Measurements from ENCODE around the gene QPCT.
"Not testable (repeated sequence)": the region's sequence is repeated elsewhere in the genome, so short reads cannot be mapped to it uniquely, and the experiment has no call there.

Gene QPCT

GRCh38 chr2:37344453-37345361 is at the start of gene QPCT:
Gene QPCT, plus strand, starts transcription at chr2:37344630. Its CDS starts 102 bp downstream, at chr2:37344732.
- no peak for DNase-seq (ENCODE audit: low read depth, low spot score)

GRCh38 chr2:37294858-37295257 is 49.6 kb upstream of the QPCT start:
- not testable (repeated sequence) for DNase-seq (ENCODE audit: low read depth, low spot score)

DNA sequence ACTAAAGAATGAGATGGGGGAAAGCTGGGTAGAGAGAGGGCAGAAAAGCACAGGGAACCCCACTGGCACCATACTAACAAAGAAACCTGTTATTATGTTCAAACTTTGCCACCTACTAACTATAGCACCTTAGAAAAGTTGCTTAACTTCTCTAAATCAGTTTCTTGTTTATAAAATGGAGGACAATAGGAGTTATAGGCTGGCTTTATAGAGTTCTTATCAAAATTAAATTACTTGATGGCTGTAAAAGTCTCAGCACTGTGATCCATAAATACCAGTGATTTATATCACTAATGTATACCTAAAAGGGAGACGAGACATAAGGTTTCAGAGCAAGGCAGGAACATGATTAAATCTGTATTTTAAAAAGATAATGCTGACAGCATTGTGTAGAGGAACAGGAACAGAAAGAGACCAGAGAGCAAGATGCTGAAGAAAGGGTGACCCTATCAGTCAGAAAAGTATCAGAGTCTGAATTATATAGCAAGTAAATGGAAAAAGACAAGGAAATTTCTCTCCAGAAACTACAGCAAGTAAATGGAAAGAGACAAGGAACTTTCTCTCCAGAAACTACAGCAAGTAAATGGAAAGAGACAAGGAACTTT is 48.9 kb upstream of the QPCT start:
- DNase-seq (ENCODE audit: low read depth, low spot score): no peak

GRCh38 chr2:37297632-37298031 is 46.8 kb upstream of the QPCT start:
- DNase-seq (ENCODE audit: low read depth, low spot score): no peak

DNA sequence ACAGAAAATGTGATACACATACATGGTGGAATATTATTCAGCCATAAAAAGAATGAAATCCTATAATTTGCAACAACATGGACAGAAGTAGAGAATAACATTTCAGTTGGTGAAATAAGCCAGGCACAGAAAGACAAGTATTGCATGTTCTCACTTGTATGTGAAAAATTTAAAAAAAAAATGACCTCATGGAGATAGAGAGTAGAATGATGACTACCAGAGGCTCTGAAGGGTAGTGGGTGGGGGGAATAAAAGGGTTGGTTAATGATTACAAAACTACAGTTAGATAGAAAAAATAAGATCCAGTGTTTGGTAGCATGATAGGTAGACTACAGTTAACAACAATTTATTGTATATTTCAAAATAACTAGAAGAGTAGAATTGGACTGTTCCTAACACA is 44.3 kb upstream of the QPCT start:
- DNase-seq (ENCODE audit: low read depth, low spot score): no peak

DNA sequence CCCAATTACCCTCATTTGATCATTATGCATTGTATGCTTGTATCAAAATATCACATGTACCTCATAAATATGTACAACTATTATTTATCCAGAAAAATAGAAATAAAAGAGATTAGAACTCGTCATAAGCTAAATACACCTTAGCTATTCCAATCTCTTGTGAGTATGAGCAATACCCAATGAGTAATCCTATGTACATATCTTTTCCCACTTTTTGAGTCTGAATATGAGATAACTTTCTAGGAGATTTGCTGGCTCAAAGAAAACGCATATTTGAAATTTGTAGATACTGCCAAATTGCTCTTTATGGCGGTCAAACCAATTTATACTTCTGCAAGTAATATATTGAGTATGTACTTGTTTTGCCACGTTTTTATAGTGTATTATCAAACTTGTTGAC is 43.9 kb upstream of the QPCT start:
- DNase-seq (ENCODE audit: low read depth, low spot score): no peak

- no peak for DNase-seq (ENCODE audit: low read depth, low spot score)
Measured at GRCh38 chr2:37301408-37301807, 43.0 kb upstream of the QPCT start.

- DNase-seq (ENCODE audit: low read depth, low spot score): no peak
Measured at GRCh38 chr2:37302701-37303252, 41.7 kb upstream of the QPCT start.

DNA sequence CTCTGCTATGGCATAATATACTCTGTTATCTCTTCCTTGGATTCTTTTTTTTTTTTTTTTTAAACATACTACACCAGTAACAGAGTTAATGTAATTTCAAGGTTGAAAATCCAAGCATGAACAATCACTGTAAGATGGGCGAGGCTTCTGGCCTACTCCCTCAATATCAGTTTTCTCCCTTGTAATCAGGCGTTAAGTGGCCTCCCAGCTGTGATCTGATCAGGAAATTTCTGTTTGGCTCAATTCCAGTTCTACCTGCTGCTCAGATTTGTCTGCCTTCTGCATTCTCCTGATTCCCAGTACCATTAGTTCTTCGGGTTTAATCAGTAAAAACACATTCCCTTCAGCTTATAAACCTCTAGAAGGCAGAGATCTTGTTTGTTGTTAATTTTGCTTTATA is 38.4 kb upstream of the QPCT start:
- no peak for DNase-seq (ENCODE audit: low read depth, low spot score)

DNA sequence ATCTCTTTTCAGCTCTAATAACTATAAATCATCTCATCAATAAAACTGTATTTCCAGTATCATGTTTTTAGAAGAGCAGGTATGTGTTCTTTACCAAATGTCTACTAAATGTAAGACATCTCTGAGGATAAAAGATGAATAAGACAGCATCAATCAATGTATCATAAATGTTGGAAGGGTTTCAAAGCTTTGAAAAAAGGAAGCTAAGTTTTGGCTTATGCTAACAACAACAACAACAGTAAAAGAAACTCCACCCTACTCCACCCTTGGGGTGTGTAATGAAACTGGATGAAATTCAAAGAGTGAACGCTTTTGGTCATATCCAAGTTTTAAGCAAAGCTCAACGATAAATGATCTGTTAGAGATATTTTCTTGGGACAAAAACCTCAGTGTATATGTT is 36.9 kb upstream of the QPCT start:
- DNase-seq (ENCODE audit: low read depth, low spot score): no peak

GRCh38 chr2:37315364-37315763 is 29.1 kb upstream of the QPCT start:
- DNase-seq (ENCODE audit: low read depth, low spot score): no peak

GRCh38 chr2:37316181-37316580 is 28.2 kb upstream of the QPCT start:
- DNase-seq (ENCODE audit: low read depth, low spot score): no peak

DNA sequence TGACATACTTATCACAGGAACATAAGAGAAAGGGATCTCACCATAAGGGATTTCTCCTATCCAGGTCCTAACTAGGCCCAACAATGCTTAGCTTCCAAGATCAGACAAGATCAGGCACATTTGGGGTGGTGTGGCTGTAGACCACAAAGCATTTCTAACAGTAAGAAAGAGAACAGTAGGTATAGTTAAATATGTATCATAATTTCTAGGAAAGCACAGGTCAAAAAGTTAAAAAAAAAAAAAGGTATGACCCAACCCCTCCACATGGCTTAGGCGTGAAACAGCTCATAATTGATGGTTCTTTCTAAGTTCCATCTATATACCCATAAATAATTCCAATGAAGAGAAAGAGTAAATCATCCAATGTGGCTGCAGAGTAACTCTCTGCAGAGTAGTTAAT is 26.7 kb upstream of the QPCT start:
- no peak for DNase-seq (ENCODE audit: low read depth, low spot score)

- no peak for DNase-seq (ENCODE audit: low read depth, low spot score)
Measured at GRCh38 chr2:37318401-37318800, 26.0 kb upstream of the QPCT start.

GRCh38 chr2:37319754-37320609 is 24.4 kb upstream of the QPCT start:
- no peak for DNase-seq (ENCODE audit: low read depth, low spot score)

DNA sequence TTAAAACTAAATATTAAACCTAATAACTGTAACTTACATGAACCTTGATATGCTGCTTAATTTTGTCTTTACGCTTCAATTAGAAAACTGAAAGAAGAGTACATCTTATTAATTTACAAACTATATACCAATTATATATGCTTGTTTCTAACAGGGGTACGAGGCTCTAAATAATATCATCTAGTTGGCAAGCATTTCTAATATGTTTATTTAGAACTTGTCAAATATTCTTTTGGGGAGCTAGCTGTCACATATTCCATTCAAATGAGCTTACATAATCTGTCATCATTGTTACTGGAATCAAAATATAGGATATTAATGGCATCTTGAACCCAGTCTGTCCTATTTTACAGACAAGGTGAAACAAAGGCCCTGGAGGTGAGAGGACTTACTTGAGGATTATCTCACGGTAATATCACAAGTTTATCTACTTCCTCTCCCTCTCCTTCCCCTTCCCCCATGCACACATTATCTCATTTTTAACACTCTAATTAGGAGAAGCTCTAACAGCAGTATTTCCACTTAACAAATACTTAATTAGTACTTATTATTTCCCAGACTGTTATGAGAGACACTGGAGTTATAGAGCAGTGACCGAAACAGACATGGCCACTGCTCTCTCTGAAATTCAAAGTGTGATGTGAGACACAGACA is 23.3 kb upstream of the QPCT start:
- no peak for DNase-seq (ENCODE audit: low read depth, low spot score)

DNA sequence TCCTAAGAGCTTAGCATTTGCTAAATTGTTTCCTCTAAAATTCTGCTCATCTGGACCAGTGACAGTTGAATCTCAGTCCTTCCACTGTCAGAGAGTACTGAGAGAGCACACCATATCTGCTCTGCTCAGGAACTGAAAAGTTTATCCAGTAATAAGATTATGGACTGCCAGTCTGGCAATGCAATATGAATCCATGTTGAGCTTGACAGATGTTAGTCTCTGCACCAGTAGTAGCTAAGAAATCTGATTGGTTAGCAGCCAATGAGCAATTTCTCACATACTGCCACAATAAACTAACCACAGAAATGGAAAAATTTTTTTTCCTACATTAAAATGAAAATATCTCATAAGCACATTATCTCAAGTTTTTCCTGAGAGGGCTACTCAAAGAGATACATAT is 22.1 kb upstream of the QPCT start:
- DNase-seq (ENCODE audit: low read depth, low spot score): no peak

DNA sequence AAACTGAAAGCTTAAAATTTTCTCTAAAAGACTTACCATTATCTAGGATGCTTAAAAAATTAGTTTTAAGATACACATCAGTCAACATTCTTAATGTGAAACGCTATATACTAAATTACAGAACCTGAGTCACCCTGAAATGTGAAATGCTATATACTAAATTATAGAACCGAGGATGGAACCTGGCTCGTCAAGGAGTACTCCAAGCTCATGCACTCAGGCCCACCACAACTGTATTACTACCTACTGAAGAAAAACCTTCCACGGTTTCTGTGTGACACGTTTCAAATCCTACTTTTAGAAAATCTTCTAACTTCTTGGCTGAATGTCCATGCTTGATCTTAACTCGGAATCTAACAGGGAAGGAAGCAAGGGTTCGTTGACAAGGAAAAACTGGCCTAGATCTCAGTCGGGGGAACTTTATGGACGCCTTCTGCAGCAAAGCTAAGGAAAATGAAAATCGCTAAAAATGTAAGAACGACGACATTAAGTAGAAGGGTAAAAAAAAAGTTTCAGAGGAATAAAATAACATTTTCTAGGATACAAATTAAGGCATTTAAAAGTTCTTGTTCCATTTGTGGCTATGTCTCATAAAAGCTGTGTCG is 21.2 kb upstream of the QPCT start:
- DNase-seq (ENCODE audit: low read depth, low spot score): no peak

GRCh38 chr2:37323781-37324535 is 20.5 kb upstream of the QPCT start:
- no peak for DNase-seq (ENCODE audit: low read depth, low spot score)

GRCh38 chr2:37324536-37324785 is 20.0 kb upstream of the QPCT start:
- DNase-seq (ENCODE audit: low read depth, low spot score): no peak

Data from activated naive CD8-positive, alpha-beta T cell treated with anti-CD3 and anti-CD28 coated beads, Interleukin-2, amount 50 U/mL, for 16 hours (primary cell).